Non-pigmented ciliary epithelial cell (primary cell): Measurements from ENCODE around the gene PRRG2.

ENCODE experiments used
- DNase-seq: peaks from one replicate; pipeline ENCODE4 v3.0.0-alpha.2; 2010; ENCODE audit warnings: low read depth

The PRRG2 gene

GRCh38 chr19:49589502-49589905 lies 8.4 kb downstream of the PRRG2 start:
- no peak for DNase-seq

GRCh38 chr19:49590071-49590970 lies 9.2 kb downstream of the PRRG2 start:
- DNase-seq, result peak; percentile 87

DNA sequence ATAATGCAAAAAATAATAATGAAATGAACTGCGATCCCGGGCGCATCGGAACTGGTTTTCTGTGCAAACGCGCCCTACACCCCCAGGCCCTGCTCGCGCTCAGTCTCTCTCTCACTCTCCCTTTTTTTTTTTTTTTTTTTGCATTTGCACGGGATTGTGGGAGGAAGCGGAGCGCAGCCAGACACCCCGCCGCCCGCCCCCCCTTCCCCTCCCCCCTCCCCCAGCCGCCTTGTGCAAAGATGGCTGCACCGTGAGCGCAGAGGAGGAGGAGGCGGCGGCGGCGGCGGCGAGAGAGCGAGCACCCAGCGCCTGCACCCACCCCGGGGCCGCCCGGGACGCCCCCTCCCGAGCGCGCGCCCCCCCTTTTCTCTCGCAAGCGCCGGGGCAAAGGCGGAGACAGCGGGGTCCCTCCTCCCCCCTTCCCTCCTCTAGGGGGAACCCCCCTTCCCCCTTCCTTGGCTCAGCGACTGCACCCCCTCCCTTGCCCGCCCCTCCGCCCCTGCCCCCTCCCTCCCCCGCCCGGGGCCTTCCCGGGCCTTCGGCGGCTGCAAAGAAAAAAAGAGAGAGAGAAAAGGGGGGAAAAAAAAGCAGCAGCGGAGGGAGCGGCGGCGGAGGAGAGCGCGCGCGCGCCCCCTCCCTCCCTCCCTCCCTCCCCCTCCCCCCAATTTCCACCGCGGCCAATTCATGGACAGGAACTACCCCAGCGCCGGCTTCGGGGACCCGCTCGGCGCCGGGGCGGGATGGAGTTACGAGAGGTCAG lies 10.0 kb downstream of the PRRG2 start, which contains the start of gene PRR12:
PRR12 (plus strand) TSS at position 212 of the 760 bp plus-strand sequence; CDS start at position 685, 473 bp downstream.
- DNase-seq, result no peak

DNA sequence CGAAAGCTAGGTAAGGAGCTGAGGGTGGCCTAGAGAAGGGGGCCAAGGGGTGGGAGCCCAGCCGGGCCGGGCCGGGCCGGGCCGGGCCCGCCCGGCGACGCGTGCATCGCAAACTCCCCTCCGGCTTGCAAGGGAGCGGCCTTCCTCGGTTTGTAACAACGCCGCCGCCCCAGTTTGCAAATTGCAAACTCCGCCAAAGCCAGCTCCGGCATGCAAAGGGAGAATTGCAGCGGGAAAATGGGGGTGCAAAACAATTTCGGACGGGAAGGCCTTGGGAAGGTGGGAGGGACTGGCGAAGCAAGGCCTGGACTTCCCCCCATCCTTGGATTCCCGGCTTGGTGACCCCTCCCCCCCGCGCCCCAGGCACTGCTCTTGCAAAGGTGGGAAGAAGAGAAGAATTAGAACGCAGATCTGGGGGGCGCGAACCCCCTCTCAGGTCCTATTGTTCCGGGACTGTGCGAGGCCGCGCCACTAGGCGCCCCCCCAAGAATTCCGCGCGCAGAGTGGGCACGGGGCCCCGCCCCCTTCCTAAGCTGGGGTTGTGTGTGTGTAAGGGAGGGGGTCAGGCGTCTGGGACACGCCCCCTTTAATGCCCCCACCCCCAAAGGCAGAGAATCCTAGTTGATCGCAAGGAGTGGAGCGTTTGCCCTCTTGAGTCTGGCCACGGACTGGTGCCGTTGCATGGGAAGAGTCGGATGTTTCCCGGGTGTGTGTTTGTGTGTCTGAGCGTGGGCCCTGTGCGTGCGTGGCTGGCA lies 10.8 kb downstream of the PRRG2 start:
- no peak for DNase-seq

DNA sequence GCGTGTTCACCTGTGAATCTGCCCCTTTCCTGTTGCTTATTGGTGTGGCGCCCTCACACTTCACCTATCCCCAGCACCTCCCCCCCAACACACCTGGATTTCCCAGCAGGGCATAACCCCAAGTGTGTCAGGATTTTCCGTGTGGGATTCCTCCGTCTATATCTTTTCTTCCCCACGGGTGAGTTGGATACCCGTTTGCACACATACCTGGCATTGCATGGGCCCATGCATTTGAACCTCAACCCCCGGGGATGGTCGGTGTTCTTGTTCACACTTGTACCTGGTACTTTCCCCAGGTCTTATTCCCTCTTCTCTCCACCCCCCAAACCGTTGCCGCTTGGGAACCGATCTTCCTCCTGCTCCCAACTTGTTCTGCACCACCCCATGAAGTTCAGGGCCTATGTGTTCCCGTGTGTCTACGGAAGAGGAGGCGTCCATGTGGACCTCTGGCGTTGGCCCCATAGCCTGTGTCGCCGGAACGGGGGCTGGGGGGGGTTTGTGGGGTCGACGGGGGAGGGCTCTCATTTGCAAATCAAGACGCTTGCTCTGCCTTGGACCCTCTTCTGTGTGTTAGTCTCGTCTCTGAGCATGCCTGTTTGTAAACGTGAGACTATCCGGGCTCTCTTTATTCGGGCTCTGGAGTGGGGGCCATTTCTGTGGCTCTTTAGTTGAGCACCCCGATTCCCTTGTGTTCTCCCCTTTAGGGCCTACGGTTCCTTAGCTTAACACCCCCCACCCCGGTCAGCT lies 11.5 kb downstream of the PRRG2 start:
- DNase-seq, result no peak

GRCh38 chr19:49593233-49594113 lies 12.4 kb downstream of the PRRG2 start:
- DNase-seq, result peak; percentile 67

- no peak for DNase-seq
Observed at GRCh38 chr19:49594157-49594992, 13.3 kb downstream of the PRRG2 start.

GRCh38 chr19:49594993-49595818 lies 14.1 kb downstream of the PRRG2 start:
- DNase-seq, result no peak

- no peak for DNase-seq
Observed at GRCh38 chr19:49595819-49596404, 14.8 kb downstream of the PRRG2 start.

GRCh38 chr19:49596407-49596806 lies 15.3 kb downstream of the PRRG2 start:
- no peak for DNase-seq

GRCh38 chr19:49596954-49597702 lies 16.0 kb downstream of the PRRG2 start:
- no peak for DNase-seq

DNA sequence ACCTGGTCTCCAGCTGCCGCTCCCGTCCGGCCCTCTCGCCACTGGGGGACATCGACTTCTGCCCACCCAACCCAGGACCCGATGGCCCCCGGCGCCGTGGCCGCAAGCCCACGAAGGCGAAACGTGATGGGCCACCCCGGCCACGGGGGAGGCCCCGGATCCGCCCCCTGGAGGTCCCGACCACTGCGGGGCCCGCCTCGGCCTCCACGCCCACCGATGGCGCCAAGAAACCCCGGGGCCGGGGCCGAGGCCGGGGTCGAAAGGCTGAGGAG lies 16.5 kb downstream of the PRRG2 start:
- DNase-seq, result no peak

DNA sequence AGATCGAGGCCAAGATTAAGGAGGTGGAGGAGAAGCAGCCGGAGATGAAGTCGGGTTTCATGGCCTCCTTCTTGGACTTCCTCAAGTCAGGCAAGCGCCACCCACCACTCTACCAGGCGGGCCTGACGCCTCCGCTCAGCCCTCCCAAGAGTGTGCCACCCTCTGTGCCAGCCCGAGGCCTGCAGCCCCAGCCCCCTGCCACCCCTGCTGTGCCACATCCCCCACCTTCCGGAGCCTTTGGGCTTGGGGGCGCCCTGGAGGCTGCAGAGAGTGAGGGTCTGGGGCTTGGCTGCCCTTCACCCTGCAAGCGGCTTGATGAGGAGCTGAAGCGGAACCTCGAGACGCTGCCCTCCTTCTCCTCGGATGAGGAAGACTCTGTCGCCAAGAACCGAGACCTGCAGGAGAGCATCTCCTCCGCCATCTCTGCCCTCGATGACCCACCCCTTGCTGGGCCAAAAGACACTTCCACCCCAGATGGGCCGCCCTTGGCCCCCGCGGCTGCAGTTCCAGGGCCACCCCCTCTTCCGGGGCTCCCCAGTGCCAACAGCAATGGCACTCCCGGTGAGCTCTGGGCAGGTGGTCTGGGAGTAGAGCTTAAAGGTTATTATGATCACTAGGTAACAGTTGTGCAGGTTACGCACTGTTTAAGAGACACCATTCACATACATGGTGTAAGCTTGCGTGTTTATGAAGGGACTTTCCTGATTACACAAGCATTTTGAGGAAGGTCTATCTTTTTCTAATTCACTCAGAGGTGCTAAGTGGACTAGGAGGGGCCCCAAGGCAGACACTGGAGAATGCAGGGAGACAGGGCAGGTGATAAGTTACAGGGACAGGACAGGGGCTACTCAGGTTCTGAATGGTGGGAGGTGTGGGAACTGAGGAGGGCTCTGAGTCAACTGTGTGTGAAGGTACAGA lies 18.5 kb downstream of the PRRG2 start:
- no peak for DNase-seq

- DNase-seq, result no peak
Observed at GRCh38 chr19:49601482-49602038, 20.4 kb downstream of the PRRG2 start.

GRCh38 chr19:49602806-49603205 lies 21.7 kb downstream of the PRRG2 start:
- no peak for DNase-seq

DNA sequence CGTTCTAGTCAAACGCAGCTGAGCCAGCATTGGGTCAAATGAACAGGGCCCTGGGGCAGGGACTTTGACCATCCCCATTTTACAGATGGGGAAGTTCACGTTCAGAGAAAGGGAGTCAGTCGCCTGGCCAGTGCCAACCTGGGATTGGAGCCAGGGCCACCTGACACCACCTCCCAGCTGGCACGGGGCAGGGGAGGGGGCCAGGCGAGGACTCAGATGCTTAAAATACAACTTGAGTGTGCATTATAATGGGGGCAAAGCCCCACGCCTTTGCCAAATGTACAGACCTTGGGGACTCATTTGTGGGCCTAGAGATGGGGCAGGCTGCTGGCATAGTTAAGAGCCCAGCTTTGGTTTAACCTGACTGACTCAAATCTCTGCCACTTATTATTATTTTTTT lies 24.5 kb downstream of the PRRG2 start:
- no peak for DNase-seq
